ENCODE data around the gene TPM1. TPM values are rescaled to one million over a fixed set of nuclear protein-coding genes. Genes with fewer than 3 reads are reported as not detected.

The TPM1 gene
- total and polyA plus RNA-seq, 9 of the 15 experiments (the other 6 are each of a cell fraction or from before 2014, with no cell fraction given), result 8.1 to 53.9 (median 43.1) TPM

GRCh38 chr15:63073497-63074172, 31.1 kb downstream of the TPM1 start (continued):
- no peak for TF ChIP-seq MGA (IDR thresholded peaks at IDR 0.05)
- TF ChIP-seq, protein P1, sequence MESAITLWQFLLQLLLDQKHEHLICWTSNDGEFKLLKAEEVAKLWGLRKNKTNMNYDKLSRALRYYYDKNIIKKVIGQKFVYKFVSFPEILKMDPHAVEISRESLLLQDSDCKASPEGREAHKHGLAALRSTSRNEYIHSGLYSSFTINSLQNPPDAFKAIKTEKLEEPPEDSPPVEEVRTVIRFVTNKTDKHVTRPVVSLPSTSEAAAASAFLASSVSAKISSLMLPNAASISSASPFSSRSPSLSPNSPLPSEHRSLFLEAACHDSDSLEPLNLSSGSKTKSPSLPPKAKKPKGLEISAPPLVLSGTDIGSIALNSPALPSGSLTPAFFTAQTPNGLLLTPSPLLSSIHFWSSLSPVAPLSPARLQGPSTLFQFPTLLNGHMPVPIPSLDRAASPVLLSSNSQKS (CRISPR knock-in tag; IDR thresholded peaks at IDR 0.05), result no peak
- TF ChIP-seq ZNF592 (IDR thresholded peaks at IDR 0.05), result 0 out of 2 replicates have a peak, but pooled peaks have one; percentile 20
- TF ChIP-seq KDM5B (IDR thresholded peaks at IDR 0.05; ENCODE audit: insufficient replicate concordance, low read depth, low read length), result no peak
- peak; percentile 58; the same call in 1 of the 2 replicates for TF ChIP-seq SPI1 (IDR thresholded peaks at IDR 0.05; ENCODE audit: borderline replicate concordance, low read depth, low read length)
- TF ChIP-seq TCF3 (CRISPR knock-in tag; IDR thresholded peaks at IDR 0.05), result peak; percentile 48
- no peak for TF ChIP-seq HMG20B (CRISPR knock-in tag; IDR thresholded peaks at IDR 0.05)
- peak; percentile 71; the same call in 1 of the 2 replicates for TF ChIP-seq L3MBTL2 (IDR thresholded peaks at IDR 0.05)
- TF ChIP-seq ZNF408 (CRISPR knock-in tag; IDR thresholded peaks at IDR 0.05; ENCODE audit: low read depth), result no peak
